Smooth muscle cell (in vitro differentiated cells): ENCODE measurements around the gene DNAH6. TPM values are rescaled to one million over a fixed set of nuclear protein-coding genes. Genes with fewer than 3 reads are reported as not detected.

Source experiments
- DNase-seq: peaks from one replicate; lab custom pipeline; 2025; ENCODE audit not compliant: unreplicated experiment; lab: John Stamatoyannopoulos, UW
- H2AFZ ChIP-seq: fragments of 200-600 bp; sonication (generic); 2 replicates; pipeline ENCODE4 v1.6.0; 2016; ENCODE audit warnings: antibody characterized with exemption, low read depth, mild to moderate bottlenecking
- H3F3A ChIP-seq: fragments of 200-600 bp; sonication (generic); 2 replicates; pipeline ENCODE4 v1.6.0; 2017; ENCODE audit warnings: antibody characterized with exemption, low read depth
- H3K27ac ChIP-seq: fragments of 200-600 bp; sonication (generic); 2 replicates; pipeline ENCODE4 v1.5.1; 2016; ENCODE audit warnings: low read depth, mild to moderate bottlenecking
- H3K27me3 ChIP-seq: fragments of 200-600 bp; sonication (generic); 2 replicates; pipeline ENCODE4 v1.6.1; 2016; ENCODE audit warnings: low read depth, mild to moderate bottlenecking
- H3K36me3 ChIP-seq: fragments of 200-600 bp; sonication (generic); 2 replicates; pipeline ENCODE4 v1.5.1; 2016; ENCODE audit warnings: low read depth
- H3K4me1 ChIP-seq: fragments of 200-600 bp; sonication (generic); 2 replicates; pipeline ENCODE4 v1.5.1; 2016; ENCODE audit warnings: low read depth
- H3K4me2 ChIP-seq: fragments of 200-600 bp; sonication (generic); 2 replicates; pipeline ENCODE4 v1.6.0; 2016; ENCODE audit warnings: mild to moderate bottlenecking
- H3K4me3 ChIP-seq: fragments of 200-600 bp; sonication (generic); 2 replicates; pipeline ENCODE4 v1.5.1; 2016; ENCODE audit warnings: mild to moderate bottlenecking
- H3K79me2 ChIP-seq: fragments of 200-600 bp; sonication (generic); 2 replicates; pipeline ENCODE4 v1.6.0; 2016; ENCODE audit warnings: low read depth, mild to moderate bottlenecking
- H3K9ac ChIP-seq: fragments of 200-600 bp; sonication (generic); 2 replicates; pipeline ENCODE4 v1.6.0; 2016; ENCODE audit warnings: low read depth
- H3K9me3 ChIP-seq: fragments of 200-600 bp; sonication (generic); replicated peaks from 2 replicates; pipeline ENCODE4 v1.5.1; 2016; ENCODE audit warnings: low read depth
- H4K20me1 ChIP-seq: fragments of 200-600 bp; sonication (generic); 2 replicates; pipeline ENCODE4 v1.6.0; 2016; ENCODE audit warnings: low read depth
- WGBS: methylation state at CpG from one replicate; pipeline ENCODE4 v1.1.7; 2016; ENCODE audit warnings: low lambda C conversion rate; 5-methylcytosine and 5-hydroxymethylcytosine counted together
- polyA plus RNA-seq: library from polyadenylated mRNA; unstranded; fragments of >200 nt; fragmentation: Nextera tagmentation; extraction: Ambion mirVana; gene quantifications from 2 replicates; pipeline ENCODE4 v1.2.1, GENCODE V29; 2016
- total RNA-seq: library from RNA; depleted of rRNA; stranded (reverse); fragments of >200 nt; gene quantifications from 2 replicates; pipeline ENCODE4 v1.2.3, GENCODE V29; 2014
- TF ChIP-seq, protein P1 (sequence below): fragments of 200-600 bp; sonication (generic); IDR thresholded peaks from 2 replicates; pipeline ENCODE4 v1.5.1; 2017; ENCODE audit warnings: borderline replicate concordance, mild to moderate bottlenecking, antibody characterized with exemption; ENCODE audit not compliant: insufficient read depth, poor library complexity, severe bottlenecking

The DNAH6 gene
- total and polyA plus RNA-seq, 2 experiments from 2014 or later = 0.27 to 0.96 TPM

DNA sequence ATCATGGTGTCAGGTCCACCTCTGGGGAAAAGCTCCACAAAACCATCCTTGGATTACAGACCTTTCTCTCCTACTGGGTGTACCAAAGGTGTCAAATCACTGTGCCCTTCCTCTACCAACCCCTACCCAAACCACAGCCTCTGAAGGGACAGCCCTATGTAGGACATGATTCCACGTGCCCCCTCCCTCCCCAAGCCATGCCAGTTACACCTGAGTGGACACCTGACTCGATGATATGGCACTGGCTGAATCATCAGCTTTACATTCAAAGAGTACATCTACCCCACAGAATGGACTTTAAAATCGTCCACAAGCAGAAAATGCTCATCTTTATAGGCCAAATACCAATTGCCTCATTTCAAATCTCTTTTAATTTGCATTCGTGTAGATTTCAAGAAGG lies 338.6 kb downstream of the DNAH6 start:
- H4K20me1 ChIP-seq = no peaks in the 10 kb centered on the region
- TF ChIP-seq, protein P1, sequence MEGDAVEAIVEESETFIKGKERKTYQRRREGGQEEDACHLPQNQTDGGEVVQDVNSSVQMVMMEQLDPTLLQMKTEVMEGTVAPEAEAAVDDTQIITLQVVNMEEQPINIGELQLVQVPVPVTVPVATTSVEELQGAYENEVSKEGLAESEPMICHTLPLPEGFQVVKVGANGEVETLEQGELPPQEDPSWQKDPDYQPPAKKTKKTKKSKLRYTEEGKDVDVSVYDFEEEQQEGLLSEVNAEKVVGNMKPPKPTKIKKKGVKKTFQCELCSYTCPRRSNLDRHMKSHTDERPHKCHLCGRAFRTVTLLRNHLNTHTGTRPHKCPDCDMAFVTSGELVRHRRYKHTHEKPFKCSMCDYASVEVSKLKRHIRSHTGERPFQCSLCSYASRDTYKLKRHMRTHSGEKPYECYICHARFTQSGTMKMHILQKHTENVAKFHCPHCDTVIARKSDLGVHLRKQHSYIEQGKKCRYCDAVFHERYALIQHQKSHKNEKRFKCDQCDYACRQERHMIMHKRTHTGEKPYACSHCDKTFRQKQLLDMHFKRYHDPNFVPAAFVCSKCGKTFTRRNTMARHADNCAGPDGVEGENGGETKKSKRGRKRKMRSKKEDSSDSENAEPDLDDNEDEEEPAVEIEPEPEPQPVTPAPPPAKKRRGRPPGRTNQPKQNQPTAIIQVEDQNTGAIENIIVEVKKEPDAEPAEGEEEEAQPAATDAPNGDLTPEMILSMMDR = no peak
- DNase-seq = no peak
- no peaks in the 10 kb centered on the region for H3K4me1 ChIP-seq
- H2AFZ ChIP-seq = no peak overlapping the region
- H3K9ac ChIP-seq = no peak overlapping the region
- no peak overlapping the region for H3K4me2 ChIP-seq
- WGBS = 67% methylated on average over 4 of the region's 4 CpGs
- no peaks in the 10 kb centered on the region for H3K79me2 ChIP-seq
- H3K4me3 ChIP-seq = no peak overlapping the region
- no peak overlapping the region for H3K27ac ChIP-seq
- H3F3A ChIP-seq = no peaks in the 10 kb centered on the region
- H3K9me3 ChIP-seq = no peaks in the 10 kb centered on the region
- peaks cover 10% of the 10 kb centered on the region for H3K27me3 ChIP-seq
- H3K36me3 ChIP-seq = no peaks in the 10 kb centered on the region

- no peak overlapping the region for H3K27ac ChIP-seq
- H3K79me2 ChIP-seq = no peaks in the 10 kb centered on the region
- no peaks in the 10 kb centered on the region for H3F3A ChIP-seq
- whole genome bisulfite sequencing = 28% methylated on average over 11 of the region's 11 CpGs
- no peak overlapping the region for H3K9ac ChIP-seq
- no peak overlapping the region for H3K4me3 ChIP-seq
- H3K9me3 ChIP-seq = no peaks in the 10 kb centered on the region
- TF ChIP-seq, protein P1 = no peak
- no peak overlapping the region for H2AFZ ChIP-seq
- H3K4me2 ChIP-seq = no peak overlapping the region
- H3K27me3 ChIP-seq = peaks cover 10% of the 10 kb centered on the region
- H4K20me1 ChIP-seq = no peaks in the 10 kb centered on the region
- no peak for DNase-seq
- no peaks in the 10 kb centered on the region for H3K4me1 ChIP-seq
- H3K36me3 ChIP-seq = no peaks in the 10 kb centered on the region
These were observed 339.4 kb downstream of the DNAH6 start for GRCh38 chr2:84855731-84856130.

DNA sequence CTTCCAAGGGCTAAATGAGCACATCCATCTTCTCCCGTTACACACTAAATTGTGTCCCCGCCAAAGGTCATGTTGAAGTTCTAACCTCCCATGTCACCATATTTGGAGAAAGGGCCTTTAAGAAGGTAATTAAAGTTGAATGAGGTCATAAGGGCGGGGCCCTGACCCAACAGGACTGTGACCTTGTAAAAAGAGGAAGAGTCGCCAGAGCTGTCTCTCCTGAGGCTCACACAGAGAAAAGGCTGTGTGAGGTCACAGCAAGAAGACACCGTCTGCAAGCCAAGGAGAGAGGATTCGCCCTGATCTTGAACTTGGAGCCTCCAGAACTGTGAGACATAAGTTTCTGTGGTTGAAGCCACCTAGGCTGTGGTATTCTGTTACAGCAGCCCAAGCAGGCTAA lies 340.5 kb downstream of the DNAH6 start:
- no peaks in the 10 kb centered on the region for H3F3A ChIP-seq
- H3K79me2 ChIP-seq = no peaks in the 10 kb centered on the region
- no peaks in the 10 kb centered on the region for H3K36me3 ChIP-seq
- H3K9ac ChIP-seq = no peak overlapping the region
- H2AFZ ChIP-seq = no peak overlapping the region
- no peaks in the 10 kb centered on the region for H3K4me1 ChIP-seq
- H3K4me3 ChIP-seq = no peak overlapping the region
- DNase-seq = no peak
- peaks cover 10% of the 10 kb centered on the region for H3K27me3 ChIP-seq
- no peaks in the 10 kb centered on the region for H4K20me1 ChIP-seq
- no peak overlapping the region for H3K4me2 ChIP-seq
- no peak overlapping the region for H3K27ac ChIP-seq
- TF ChIP-seq, protein P1 = no peak
- no peaks in the 10 kb centered on the region for H3K9me3 ChIP-seq
- 82% methylated on average over 6 of the region's 6 CpGs for WGBS

- TF ChIP-seq, protein P1 = no peak
- 92% methylated on average over 5 of the region's 5 CpGs for WGBS
These were observed 341.3 kb downstream of the DNAH6 start for GRCh38 chr2:84857566-84857965.

More at GRCh38 chr2:84857566-84857965, 341.3 kb downstream of the DNAH6 start:
- H4K20me1 ChIP-seq = no peaks in the 10 kb centered on the region
- H3K4me1 ChIP-seq = no peaks in the 10 kb centered on the region
- H2AFZ ChIP-seq = no peak overlapping the region
- no peak overlapping the region for H3K4me3 ChIP-seq
- H3K27me3 ChIP-seq = peaks cover 10% of the 10 kb centered on the region
- H3K4me2 ChIP-seq = no peak overlapping the region
- no peak overlapping the region for H3K27ac ChIP-seq
- H3F3A ChIP-seq = no peaks in the 10 kb centered on the region
- H3K9me3 ChIP-seq = no peaks in the 10 kb centered on the region
- H3K79me2 ChIP-seq = no peaks in the 10 kb centered on the region
- H3K36me3 ChIP-seq = no peaks in the 10 kb centered on the region
- no peak for DNase-seq
- no peak overlapping the region for H3K9ac ChIP-seq
